Endothelial cell of umbilical vein (primary cell): ENCODE data around the gene LMCD1. TPM values are rescaled to one million over a fixed set of nuclear protein-coding genes. Genes with fewer than 3 reads are reported as not detected.

Experiments
- BruUV-seq: library from RNA; stranded (reverse); fragments of 400-500 nt; replicated peaks from 2 replicates; lab custom pipeline; 2021; lab: Mats Ljungman, UMichigan
- CTCF ChIA-PET: fragments of 300-600, 350-600 bp; sonication (Branson Sonifier 250); formaldehyde crosslinking; loops from one replicate; lab custom pipeline; 2021; ENCODE audit warnings: antibody characterized with exemption, inconsistent platforms; lab: Charles Lee
- POLR2A ChIA-PET: fragments of 300-600, 350-600 bp; sonication (Branson Sonifier 250); formaldehyde crosslinking; loops from one replicate; lab custom pipeline; 2021; ENCODE audit warnings: antibody characterized with exemption, inconsistent platforms; lab: Charles Lee
- DNase-seq: peaks from one replicate; pipeline ENCODE4 v3.0.0-alpha.2; 2011; ENCODE audit warnings: low read depth, low spot score
- FAIRE-seq: peaks from 2 replicates; lab custom pipeline; 2011; peaks lifted over from hg19 to GRCh38; lab: Jason Lieb, UNC
- H2AFZ ChIP-seq: 2 replicates; pipeline ENCODE4 v1.6.0; 2012; ENCODE audit warnings: low read depth, low read length, control low read depth, inconsistent platforms
- H3K27ac ChIP-seq: 2 replicates; pipeline ENCODE4 v1.5.1; 2011; ENCODE audit warnings: low read depth, mild to moderate bottlenecking, control low read depth, low read length, moderate library complexity; ENCODE audit not compliant: insufficient read depth
- H3K27me3 ChIP-seq, 2 experiments: 2 replicates each; pipeline versions ENCODE4 v1.6.0 to v1.6.1; 2011; ENCODE audit warnings: low read length in 2 of 2, mixed read lengths in 1 of 2; ENCODE audit not compliant: control insufficient read depth in 2 of 2, insufficient read depth in 2 of 2
- H3K36me3 ChIP-seq, 2 experiments: 2 replicates in 1 of 2; 3 replicates in 1 of 2; pipeline ENCODE4 v1.5.1; 2011; ENCODE audit warnings: low read length in 2 of 2, mild to moderate bottlenecking in 1 of 2, moderate library complexity in 1 of 2; ENCODE audit not compliant: control insufficient read depth in 2 of 2, insufficient read depth in 2 of 2; ENCODE audit errors: extremely low read depth in 1 of 2
- H3K4me1 ChIP-seq: 3 replicates; pipeline ENCODE4 v1.5.1; 2011; ENCODE audit warnings: mild to moderate bottlenecking, low read length; ENCODE audit not compliant: control insufficient read depth, insufficient read depth; ENCODE audit errors: extremely low read depth
- H3K4me2 ChIP-seq: 2 replicates; pipeline ENCODE4 v1.6.1; 2011; ENCODE audit warnings: low read length, control low read depth, mixed read lengths; ENCODE audit not compliant: insufficient read depth
- H3K4me3 ChIP-seq, 3 experiments: fragments of 200-600 bp in 1 of 3; sonication (generic), shearing (Covaris generic) in 1 of 3; replicated peaks in 1 of 3; 2 replicates each; pipeline ENCODE4 v1.5.1; 2011 to 2016; ENCODE audit warnings: control low read depth in 3 of 3, low read length in 3 of 3, mild to moderate bottlenecking in 2 of 3, inconsistent platforms in 1 of 3, low read depth in 1 of 3, moderate library complexity in 1 of 3; ENCODE audit not compliant: insufficient read depth in 1 of 3
- H3K79me2 ChIP-seq: 2 replicates; pipeline ENCODE4 v1.6.0; 2012; ENCODE audit warnings: low read length, inconsistent platforms; ENCODE audit not compliant: control insufficient read depth, insufficient read depth
- H3K9ac ChIP-seq: replicated peaks from 2 replicates; pipeline ENCODE3; 2011; ENCODE audit warnings: low read length, control low read depth; ENCODE audit not compliant: insufficient read depth; ENCODE audit errors: extremely low read depth
- H3K9me1 ChIP-seq: replicated peaks from 3 replicates; pipeline ENCODE4 v1.6.0; 2011; ENCODE audit warnings: mild to moderate bottlenecking, low read length; ENCODE audit not compliant: control insufficient read depth, insufficient read depth; ENCODE audit errors: extremely low read depth
- H3K9me3 ChIP-seq: replicated peaks from 2 replicates; pipeline ENCODE4 v1.5.1; 2012; ENCODE audit warnings: low read length, inconsistent platforms; ENCODE audit not compliant: control insufficient read depth, insufficient read depth
- H4K20me1 ChIP-seq: replicated peaks from 2 replicates; pipeline ENCODE3; 2011; ENCODE audit warnings: mild to moderate bottlenecking, low read length; ENCODE audit not compliant: control insufficient read depth, insufficient read depth; ENCODE audit errors: extremely low read depth
- EZH2 ChIP-seq: IDR thresholded peaks from 2 replicates; pipeline ENCODE4 v1.6.1; 2012; ENCODE audit warnings: borderline replicate concordance, low read depth, mild to moderate bottlenecking, moderate library complexity, low read length, inconsistent platforms; ENCODE audit not compliant: severe bottlenecking
- FOS ChIP-seq: IDR thresholded peaks from 2 replicates; pipeline ENCODE4 v1.6.1; 2011; ENCODE audit warnings: mild to moderate bottlenecking, low read length, moderate library complexity, borderline replicate concordance; ENCODE audit not compliant: insufficient read depth
- GATA2 ChIP-seq: IDR thresholded peaks from 2 replicates; pipeline ENCODE4 v1.7.0; 2011; ENCODE audit warnings: low read depth, mild to moderate bottlenecking, moderate library complexity, mixed read lengths, low read length; ENCODE audit not compliant: insufficient read length, insufficient read depth
- JUN ChIP-seq: IDR thresholded peaks from 2 replicates; pipeline ENCODE4 v1.6.1; 2011; ENCODE audit warnings: borderline replicate concordance, low read depth; ENCODE audit not compliant: insufficient read length, insufficient read depth
- MYC ChIP-seq: IDR thresholded peaks from one replicate; pipeline ENCODE4 v1.6.1; 2011; ENCODE audit warnings: mild to moderate bottlenecking, low read depth, low read length
- POLR2A ChIP-seq: IDR thresholded peaks from 2 replicates; pipeline ENCODE4 v1.6.1; 2012; ENCODE audit warnings: low read depth, mild to moderate bottlenecking, control low read depth, low read length
- POLR2AphosphoS5 ChIP-seq: IDR thresholded peaks from 2 replicates; pipeline ENCODE4 v1.6.1; 2012; ENCODE audit warnings: low read depth, mild to moderate bottlenecking, control low read depth, low read length, moderate library complexity; ENCODE audit not compliant: insufficient read depth
- dilution Hi-C: fragments of 300-500 bp; cut with MboI; formaldehyde crosslinking; loops from one replicate; pipeline ENCODE4 v1.15.0; 2019; ENCODE audit warnings: low sequenced_read_pairs; ENCODE audit not compliant: extremely low pct_ligation_motif_present
- intact Hi-C: fragments of 100-400 bp; cut with micrococcal nuclease; formaldehyde crosslinking; loops from one replicate; pipeline ENCODE4 v1.10.0; 2022
- polyA plus RNA-seq, 4 experiments: library from polyadenylated mRNA; depleted of rRNA in 3 of 4; stranded (reverse) in 3 of 4; unstranded in 1 of 4; fragments of >200 nt; gene quantifications; 2 replicates each; pipeline versions ENCODE4 v1.2.1 to v1.2.3, GENCODE V29; 2011 to 2012; ENCODE audit warnings: missing spikeins in 1 of 4
- total RNA-seq: library from RNA; stranded (reverse); gene quantifications from 2 replicates; pipeline ENCODE4 v1.2.3, GENCODE V29; 2021
- TF ChIP-seq, protein P1 (sequence below), 2 donors: IDR thresholded peaks; 1 replicate in 1 of 2; 2 replicates in 1 of 2; pipeline ENCODE4 v1.5.1; 2011; ENCODE audit warnings: low read length in 2 of 2, mild to moderate bottlenecking in 2 of 2, moderate library complexity in 2 of 2, control low read depth in 1 of 2, inconsistent platforms in 1 of 2, low read depth in 1 of 2; ENCODE audit not compliant: insufficient read depth in 1 of 2; ENCODE audit errors: extremely low read depth in 1 of 2
- TF ChIP-seq, protein P2 (sequence below): IDR thresholded peaks from 2 replicates; pipeline ENCODE4 v1.6.1; 2011; ENCODE audit not compliant: insufficient read depth, insufficient read length

The LMCD1 gene
- total and polyA plus RNA-seq, 2 donors (not counting 3 experiments of a cell fraction or from before 2014, with no cell fraction given) = 7.6 to 14.5 TPM

DNA sequence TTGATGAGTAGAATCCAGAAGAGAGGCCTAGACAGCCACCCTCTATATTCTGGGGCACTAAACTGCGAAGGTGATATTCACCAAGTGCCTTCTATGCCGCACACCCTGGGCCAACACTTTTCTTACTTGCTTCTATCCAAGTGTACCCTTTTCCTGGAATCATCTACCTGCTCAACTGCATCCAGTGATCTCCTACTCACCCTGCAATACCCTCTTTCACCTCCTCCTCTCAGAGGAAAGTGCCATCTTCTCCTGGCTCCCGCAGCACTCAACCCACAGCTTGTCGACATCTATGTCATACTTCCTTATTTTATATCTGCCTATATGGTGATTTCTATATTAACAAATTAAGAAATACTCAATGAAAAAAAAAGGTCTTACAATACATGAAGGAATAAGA, 28.6 kb upstream of the LMCD1 start:
- dilution Hi-C loops = no loop called here
- Histone ChIP-seq H3K4me3 (no peak overlapping the region), H4K20me1 (no peaks in the 10 kb centered on the region), H3K4me1 (no peaks in the 10 kb centered on the region), H2AFZ (no peak overlapping the region), H3K9ac (no peak overlapping the region), H3K36me3 (no peaks in the 10 kb centered on the region), H3K27me3 (no peaks in the 10 kb centered on the region), H3K9me1 (no peaks in the 10 kb centered on the region), H3K79me2 (no peaks in the 10 kb centered on the region), H3K4me2 (no peak overlapping the region), H3K27ac (no peak overlapping the region), H3K9me3 (no peaks in the 10 kb centered on the region)
- no peak for DNase-seq
- no peak for FAIRE-seq
- POLR2A ChIA-PET = no interaction called here
- intact Hi-C loops = no loop called here
- no TSS peak for BruUV-seq
- TF ChIP-seq POLR2A (no peak), FOS (no peak)
- CTCF ChIA-PET = interaction anchor here (1.1 to 1.5 kb wide), 2 partner anchors 18 to 31 kb away, joined by 3 to 6 read pairs; no protein-coding TSS in a partner anchor

DNA sequence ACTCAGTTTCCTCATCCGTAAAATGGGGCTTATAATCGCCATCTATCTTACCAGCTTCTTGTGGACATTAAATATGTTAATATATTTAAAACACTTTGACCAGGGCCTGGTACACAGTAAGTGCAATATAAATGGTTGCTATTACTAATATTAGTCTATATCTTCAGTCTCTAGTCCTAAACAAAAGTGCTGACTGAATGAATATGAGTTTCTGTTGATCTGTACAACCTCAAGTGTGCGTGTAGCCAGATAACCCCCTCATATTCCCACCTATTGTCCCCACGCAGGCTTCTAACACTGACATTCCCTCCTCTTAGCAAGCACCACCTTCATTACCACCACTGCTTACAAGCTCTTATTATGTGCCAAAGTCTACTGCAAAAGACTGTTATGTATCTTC, 27.6 kb upstream of the LMCD1 start:
- no peak overlapping the region for H2AFZ ChIP-seq
- DNase-seq (no peak), FAIRE-seq (no peak)
- no peaks in the 10 kb centered on the region for H3K27me3 ChIP-seq
- H3K79me2 ChIP-seq = no peaks in the 10 kb centered on the region
- H3K9me3 ChIP-seq = no peaks in the 10 kb centered on the region
- no peak overlapping the region for H3K27ac ChIP-seq
- no TSS peak for BruUV-seq
- H3K36me3 ChIP-seq = no peaks in the 10 kb centered on the region
- H3K9me1 ChIP-seq = no peaks in the 10 kb centered on the region
- no peak overlapping the region for H3K4me3 ChIP-seq
- no peak overlapping the region for H3K9ac ChIP-seq
- no peaks in the 10 kb centered on the region for H3K4me1 ChIP-seq
- ChIA-PET CTCF (interaction anchor here (1.5 kb wide), 1 partner anchor 32 kb away, joined by 6 read pairs; no protein-coding TSS in a partner anchor), POLR2A (no interaction called here)
- no peaks in the 10 kb centered on the region for H4K20me1 ChIP-seq
- dilution Hi-C loops (no loop called here), intact Hi-C loops (no loop called here)
- no peak overlapping the region for H3K4me2 ChIP-seq
- no peak for TF ChIP-seq POLR2A
- no peak for TF ChIP-seq JUN
- no peak for TF ChIP-seq EZH2
- TF ChIP-seq MYC = no peak
- no peak for TF ChIP-seq FOS
- TF ChIP-seq, protein P1, sequence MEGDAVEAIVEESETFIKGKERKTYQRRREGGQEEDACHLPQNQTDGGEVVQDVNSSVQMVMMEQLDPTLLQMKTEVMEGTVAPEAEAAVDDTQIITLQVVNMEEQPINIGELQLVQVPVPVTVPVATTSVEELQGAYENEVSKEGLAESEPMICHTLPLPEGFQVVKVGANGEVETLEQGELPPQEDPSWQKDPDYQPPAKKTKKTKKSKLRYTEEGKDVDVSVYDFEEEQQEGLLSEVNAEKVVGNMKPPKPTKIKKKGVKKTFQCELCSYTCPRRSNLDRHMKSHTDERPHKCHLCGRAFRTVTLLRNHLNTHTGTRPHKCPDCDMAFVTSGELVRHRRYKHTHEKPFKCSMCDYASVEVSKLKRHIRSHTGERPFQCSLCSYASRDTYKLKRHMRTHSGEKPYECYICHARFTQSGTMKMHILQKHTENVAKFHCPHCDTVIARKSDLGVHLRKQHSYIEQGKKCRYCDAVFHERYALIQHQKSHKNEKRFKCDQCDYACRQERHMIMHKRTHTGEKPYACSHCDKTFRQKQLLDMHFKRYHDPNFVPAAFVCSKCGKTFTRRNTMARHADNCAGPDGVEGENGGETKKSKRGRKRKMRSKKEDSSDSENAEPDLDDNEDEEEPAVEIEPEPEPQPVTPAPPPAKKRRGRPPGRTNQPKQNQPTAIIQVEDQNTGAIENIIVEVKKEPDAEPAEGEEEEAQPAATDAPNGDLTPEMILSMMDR (IDR thresholded peaks at IDR 0.05; ENCODE audit: extremely low read depth in 1 of 2, insufficient read depth in 1 of 2, low read depth in 1 of 2, low read length in 2 of 2) = no peak
- no peak for TF ChIP-seq POLR2AphosphoS5
- TF ChIP-seq GATA2 = no peak
- TF ChIP-seq, protein P2, sequence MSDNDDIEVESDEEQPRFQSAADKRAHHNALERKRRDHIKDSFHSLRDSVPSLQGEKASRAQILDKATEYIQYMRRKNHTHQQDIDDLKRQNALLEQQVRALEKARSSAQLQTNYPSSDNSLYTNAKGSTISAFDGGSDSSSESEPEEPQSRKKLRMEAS = no peak
